Panc1 (cell line): ENCODE results near the gene NINL.

Experiments used
- POLR2AphosphoS5 ChIP-seq: IDR thresholded peaks from 2 replicates; pipeline ENCODE4 v1.6.1; 2012; ENCODE audit warnings: mild to moderate bottlenecking, low read depth, low read length, moderate library complexity
- SIN3A ChIP-seq: IDR thresholded peaks from 2 replicates; pipeline ENCODE4 v1.6.1; 2012; ENCODE audit warnings: low read depth, mild to moderate bottlenecking, low read length, moderate library complexity, borderline replicate concordance; ENCODE audit not compliant: insufficient read depth
- TF ChIP-seq, protein P1 (sequence below): fragments of 450-650 bp; IDR thresholded peaks from 2 replicates; pipeline ENCODE4 v1.5.1; 2017; ENCODE audit warnings: mild to moderate bottlenecking

- TF ChIP-seq, protein P1, sequence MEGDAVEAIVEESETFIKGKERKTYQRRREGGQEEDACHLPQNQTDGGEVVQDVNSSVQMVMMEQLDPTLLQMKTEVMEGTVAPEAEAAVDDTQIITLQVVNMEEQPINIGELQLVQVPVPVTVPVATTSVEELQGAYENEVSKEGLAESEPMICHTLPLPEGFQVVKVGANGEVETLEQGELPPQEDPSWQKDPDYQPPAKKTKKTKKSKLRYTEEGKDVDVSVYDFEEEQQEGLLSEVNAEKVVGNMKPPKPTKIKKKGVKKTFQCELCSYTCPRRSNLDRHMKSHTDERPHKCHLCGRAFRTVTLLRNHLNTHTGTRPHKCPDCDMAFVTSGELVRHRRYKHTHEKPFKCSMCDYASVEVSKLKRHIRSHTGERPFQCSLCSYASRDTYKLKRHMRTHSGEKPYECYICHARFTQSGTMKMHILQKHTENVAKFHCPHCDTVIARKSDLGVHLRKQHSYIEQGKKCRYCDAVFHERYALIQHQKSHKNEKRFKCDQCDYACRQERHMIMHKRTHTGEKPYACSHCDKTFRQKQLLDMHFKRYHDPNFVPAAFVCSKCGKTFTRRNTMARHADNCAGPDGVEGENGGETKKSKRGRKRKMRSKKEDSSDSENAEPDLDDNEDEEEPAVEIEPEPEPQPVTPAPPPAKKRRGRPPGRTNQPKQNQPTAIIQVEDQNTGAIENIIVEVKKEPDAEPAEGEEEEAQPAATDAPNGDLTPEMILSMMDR: no peak; the same call in 1 of the 2 replicates
- no peak for TF ChIP-seq SIN3A
- no peak for TF ChIP-seq POLR2AphosphoS5
These were observed 115.3 kb downstream of the NINL start for GRCh38 chr20:25470045-25470444.
